Measurements from ENCODE around the gene NFATC2IP.

- TF ChIP-seq EZH2 (IDR thresholded peaks at IDR 0.05; ENCODE audit: insufficient read depth, poor library complexity, severe bottlenecking) (no peak), EZH2phosphoT487 (IDR thresholded peaks at IDR 0.05; ENCODE audit: insufficient read depth, low read depth) (no peak)
Observed at GRCh38 chr16:28987170-28987853, 36.6 kb downstream of the NFATC2IP start.

Data from GM23248 (cell line).